OCI-LY3 (cell line): ENCODE results near the gene IGLL1.

Experiments
- CTCF ChIP-seq: fragments of 200-600, 300-600 bp; sonication (generic); IDR thresholded peaks from 2 replicates; pipeline ENCODE4 v1.5.1; 2014; ENCODE audit warnings: antibody characterized with exemption, low read length, low read depth
- EZH2phosphoT487 ChIP-seq: fragments of 200-600 bp; shearing (Covaris generic); IDR thresholded peaks from 2 replicates; pipeline ENCODE4 v1.6.1; 2018; ENCODE audit warnings: antibody characterized with exemption, mixed run types, low read depth

GRCh38 chr22:23534851-23535717, 45.0 kb downstream of the IGLL1 start:
- TF ChIP-seq CTCF (no peak), EZH2phosphoT487 (no peak)
